Caco-2 (cell line): ENCODE data around the gene IRGM. TPM values are rescaled to one million over a fixed set of nuclear protein-coding genes. Genes with fewer than 3 reads are reported as not detected.
A peak's percentile ranks its signal among the peaks of the same experiment; 100 is the strongest.
"Not testable (repeated sequence)": the region's sequence is repeated elsewhere in the genome, so short reads cannot be mapped to it uniquely, and the experiment has no call there.

Experiments
- BruUV-seq: library from RNA; stranded (reverse); fragments of 400-500 nt; replicated peaks from 2 replicates; lab custom pipeline; 2021; lab: Mats Ljungman, UMichigan
- CTCF ChIA-PET: fragments of 300-600 bp; sonication (Branson Sonifier 250); formaldehyde crosslinking; loops from one replicate; lab custom pipeline; 2022; ENCODE audit warnings: antibody characterized with exemption; lab: Charles Lee
- POLR2A ChIA-PET: fragments of 300-600 bp; sonication (Branson Sonifier 250); formaldehyde crosslinking; loops from one replicate; lab custom pipeline; 2022; ENCODE audit warnings: antibody characterized with exemption; lab: Charles Lee
- DNase-seq, 2 experiments: peaks; one replicate each; pipeline versions ENCODE4 v3.0.0 to v3.0.0-alpha.2; 2020 to 2022
- H3K27me3 ChIP-seq: replicated peaks from 2 replicates; pipeline ENCODE4 v1.6.0; 2011; ENCODE audit warnings: low read length; ENCODE audit not compliant: control insufficient read depth, insufficient read depth
- H3K36me3 ChIP-seq: 2 replicates; pipeline ENCODE4 v1.5.1; 2011; ENCODE audit warnings: low read length; ENCODE audit not compliant: control insufficient read depth, insufficient read depth
- H3K4me1 ChIP-seq: fragments of 250-450 bp; sonication (Bioruptor Pico); 2 replicates; pipeline ENCODE4 v1.5.1; 2020; ENCODE audit warnings: mild to moderate bottlenecking
- H3K4me3 ChIP-seq: 2 replicates; pipeline ENCODE4 v1.5.1; 2011; ENCODE audit warnings: low read depth, mild to moderate bottlenecking, control low read depth, low read length
- H3K9me3 ChIP-seq: fragments of 250-450 bp; sonication (Bioruptor Pico); 2 replicates; pipeline ENCODE4 v1.5.1; 2020; ENCODE audit warnings: mild to moderate bottlenecking, moderate library complexity
- H3K27ac Mint-ChIP-seq: one replicate; pipeline ENCODE4 v1.8.0; 2022; ENCODE audit warnings: mixed read lengths; ENCODE audit not compliant: unreplicated experiment
- H3K27me3 Mint-ChIP-seq: one replicate; pipeline ENCODE4 v1.8.0; 2022; ENCODE audit warnings: mixed read lengths; ENCODE audit not compliant: insufficient read depth, unreplicated experiment
- H3K36me3 Mint-ChIP-seq: one replicate; pipeline ENCODE4 v1.8.0; 2022; ENCODE audit warnings: mild to moderate bottlenecking, mixed read lengths; ENCODE audit not compliant: insufficient read depth, unreplicated experiment
- H3K4me1 Mint-ChIP-seq: one replicate; pipeline ENCODE4 v1.8.0; 2022; ENCODE audit warnings: low read depth, mixed read lengths; ENCODE audit not compliant: unreplicated experiment
- H3K4me3 Mint-ChIP-seq: one replicate; pipeline ENCODE4 v1.8.0; 2022; ENCODE audit warnings: mild to moderate bottlenecking, moderate library complexity, mixed read lengths; ENCODE audit not compliant: unreplicated experiment
- H3K9me3 Mint-ChIP-seq: one replicate; pipeline ENCODE4 v1.8.0; 2022; ENCODE audit warnings: mixed read lengths; ENCODE audit not compliant: unreplicated experiment
- CTCF ChIP-seq, 2 experiments: fragments of 200-600 bp in 1 of 2; IDR thresholded peaks; 1 replicate in 1 of 2; 2 replicates in 1 of 2; pipeline versions ENCODE4 v1.5.1 to v1.8.0; 2011 to 2022; ENCODE audit warnings: antibody characterized with exemption in 1 of 2, control low read depth in 1 of 2, inconsistent platforms in 1 of 2, low read depth in 1 of 2, low read length in 1 of 2, mild to moderate bottlenecking in 1 of 2, moderate library complexity in 1 of 2; ENCODE audit not compliant: insufficient read depth in 1 of 2, severe bottlenecking in 1 of 2, unreplicated experiment in 1 of 2
- intact Hi-C: fragments of 100-400 bp; cut with micrococcal nuclease; formaldehyde crosslinking; loops from one replicate; pipeline ENCODE4 v1.10.0; 2022; ENCODE audit not compliant: unreplicated experiment
- total RNA-seq: library from RNA; stranded (reverse); gene quantifications from 2 replicates; pipeline ENCODE4 v1.2.3, GENCODE V29; 2022

Gene IRGM
- total RNA-seq, 1 experiment from 2014 or later = 0.29 TPM

GRCh38 chr5:150836703-150837102 is 9.6 kb upstream of the IRGM start:
- Mint-ChIP-seq H3K9me3 (peaks cover 40% of the 10 kb centered on the region), H3K27ac (no peak overlapping the region)
- intact Hi-C loops = no loop called here

GRCh38 chr5:150845185-150845859 is 999 bp upstream of the IRGM start:
- H3K36me3 Mint-ChIP-seq, H3K27me3 ChIP-seq, H3K27ac Mint-ChIP-seq, H3K4me3 ChIP-seq, H3K4me1 ChIP-seq, POLR2A ChIA-PET, H3K9me3 ChIP-seq, H3K4me3 Mint-ChIP-seq, DNase-seq, BruUV-seq, H3K4me1 Mint-ChIP-seq, H3K36me3 ChIP-seq, H3K27me3 Mint-ChIP-seq, H3K9me3 Mint-ChIP-seq: not testable (repeated sequence)
- intact Hi-C loops = loop anchor here (5.0 kb wide), 1 partner anchor 388 kb away; no protein-coding TSS in a partner anchor
- CTCF ChIA-PET = interaction anchor here (0.7 to 3.3 kb wide), 2 partner anchors 44 to 62 kb away, joined by 5 to 63 read pairs; no protein-coding TSS in a partner anchor

More at GRCh38 chr5:150836703-150837102, 9.6 kb upstream of the IRGM start:
- Histone ChIP-seq H3K9me3 (peaks cover 11% of the 10 kb centered on the region), H3K36me3 (no peaks in the 10 kb centered on the region), H3K27me3 (no peaks in the 10 kb centered on the region; the same call in 1 of the 2 replicates), H3K4me1 (no peaks in the 10 kb centered on the region), H3K4me3 (no peak overlapping the region)
- no TSS peak for BruUV-seq
- Mint-ChIP-seq H3K36me3 (no peaks in the 10 kb centered on the region), H3K4me3 (no peak overlapping the region), H3K27me3 (no peaks in the 10 kb centered on the region), H3K4me1 (no peaks in the 10 kb centered on the region)
- ChIA-PET CTCF (no interaction called here), POLR2A (no interaction called here)
- no peak for DNase-seq
- TF ChIP-seq CTCF (IDR thresholded peaks at IDR 0.05; ENCODE audit: insufficient read depth in 1 of 2, low read depth in 1 of 2, low read length in 1 of 2, severe bottlenecking in 1 of 2, unreplicated experiment in 1 of 2) = no peak

- Histone ChIP-seq H3K9me3 (no peaks in the 10 kb centered on the region), H3K4me1 (peaks cover 5% of the 10 kb centered on the region; the same call in 1 of the 2 replicates), H3K27me3 (no peaks in the 10 kb centered on the region), H3K4me3 (no peak overlapping the region), H3K36me3 (no peaks in the 10 kb centered on the region)
- no TSS peak for BruUV-seq
- Mint-ChIP-seq H3K9me3 (peaks cover 9% of the 10 kb centered on the region), H3K36me3 (no peaks in the 10 kb centered on the region), H3K27ac (no peak overlapping the region), H3K4me3 (no peak overlapping the region), H3K4me1 (no peaks in the 10 kb centered on the region), H3K27me3 (no peaks in the 10 kb centered on the region)
- ChIA-PET POLR2A (no interaction called here), CTCF (interaction anchor here (0.6 to 3.3 kb wide), 12 partner anchors 37 to 450 kb away, joined by 3 to 63 read pairs (median 4); partner anchors contain the start of genes DCTN4 and SMIM3)
- intact Hi-C loops = loop anchor here (1.0 to 5.0 kb wide), 6 partner anchors 38 to 389 kb away; partner anchors contain the start of gene RBM22
- peak; percentile 78 to 79 for DNase-seq
- TF ChIP-seq CTCF (IDR thresholded peaks at IDR 0.05; ENCODE audit: insufficient read depth in 1 of 2, low read depth in 1 of 2, low read length in 1 of 2, severe bottlenecking in 1 of 2, unreplicated experiment in 1 of 2) = peak; percentile 65 to 74
Observed at GRCh38 chr5:150846654-150847333, 473 bp downstream of the IRGM start.
